WTC11 (cell line): ENCODE measurements around the gene FOXB2.

Experiments used
- CDX4 ChIP-seq: fragments of 250-450 bp; sonication (Bioruptor Pico); IDR thresholded peaks from 2 replicates; pipeline ENCODE4 v1.9.0; 2021; ENCODE audit warnings: moderate library complexity, mild to moderate bottlenecking, inconsistent platforms, borderline replicate concordance
- CTCF ChIP-seq: fragments of 200-600 bp; IDR thresholded peaks from 2 replicates; pipeline ENCODE4 v1.8.0; 2022; ENCODE audit warnings: antibody characterized with exemption
- ETV6 ChIP-seq: sonication (generic); formaldehyde crosslinking; IDR thresholded peaks from 2 replicates; pipeline ENCODE4 v1.8.1; 2022; ENCODE audit warnings: mild to moderate bottlenecking, missing genetic modification reagents
- FOXJ3 ChIP-seq: sonication (generic); formaldehyde crosslinking; IDR thresholded peaks from 2 replicates; pipeline ENCODE4 v1.9.0; 2021; ENCODE audit warnings: missing genetic modification reagents, mild to moderate bottlenecking, borderline replicate concordance
- FOXP1 ChIP-seq: sonication (generic); formaldehyde crosslinking; IDR thresholded peaks from 2 replicates; pipeline ENCODE4 v1.8.0; 2022; ENCODE audit warnings: missing genetic modification reagents, mild to moderate bottlenecking, moderate library complexity, borderline replicate concordance
- HMGXB4 ChIP-seq: sonication (generic); formaldehyde crosslinking; IDR thresholded peaks from 2 replicates; pipeline ENCODE4 v1.8.1; 2023; ENCODE audit warnings: mild to moderate bottlenecking, moderate library complexity, missing genetic modification reagents
- MAX ChIP-seq: sonication (generic); formaldehyde crosslinking; IDR thresholded peaks from 2 replicates; pipeline ENCODE4 v1.8.0; 2022; ENCODE audit warnings: mild to moderate bottlenecking, missing genetic modification reagents
- MXD4 ChIP-seq: fragments of 250-450 bp; sonication (Bioruptor Pico); IDR thresholded peaks from 2 replicates; pipeline ENCODE4 v1.8.0; 2021; ENCODE audit warnings: mild to moderate bottlenecking, moderate library complexity, borderline replicate concordance
- TEAD4 ChIP-seq: sonication (generic); formaldehyde crosslinking; IDR thresholded peaks from 2 replicates; pipeline ENCODE4 v1.8.0; 2022; ENCODE audit warnings: mild to moderate bottlenecking, missing genetic modification reagents
- USF1 ChIP-seq: sonication (generic); formaldehyde crosslinking; IDR thresholded peaks from 2 replicates; pipeline ENCODE4 v1.8.0; 2022; ENCODE audit warnings: mild to moderate bottlenecking, missing genetic modification reagents
- USF2 ChIP-seq: sonication (generic); formaldehyde crosslinking; IDR thresholded peaks from 2 replicates; pipeline ENCODE4 v1.8.1; 2023; ENCODE audit warnings: mild to moderate bottlenecking, missing genetic modification reagents, moderate library complexity
- ZNF138 ChIP-seq: sonication (generic); formaldehyde crosslinking; conservative IDR thresholded peaks from 2 replicates; pipeline ENCODE4 v1.8.1; 2022; ENCODE audit warnings: mild to moderate bottlenecking, moderate library complexity, missing genetic modification reagents
- ZNF232 ChIP-seq: sonication (generic); formaldehyde crosslinking; IDR thresholded peaks from 2 replicates; pipeline ENCODE4 v1.8.0; 2022; ENCODE audit warnings: mild to moderate bottlenecking, missing genetic modification reagents

- TF ChIP-seq ETV6 (CRISPR knock-in tag) (no peak), ZNF232 (CRISPR knock-in tag) (no peak), CDX4 (CRISPR knock-in tag) (no peak), USF1 (CRISPR knock-in tag) (no peak), ZNF138 (CRISPR knock-in tag) (no peak), MXD4 (CRISPR knock-in tag) (no peak), MAX (CRISPR knock-in tag) (no peak), FOXP1 (CRISPR knock-in tag) (no peak), CTCF (no peak), USF2 (CRISPR knock-in tag) (no peak), TEAD4 (CRISPR knock-in tag) (no peak), FOXJ3 (no peak), HMGXB4 (no peak)
Measured at GRCh38 chr9:77000330-77000729, 19.1 kb upstream of the FOXB2 start.
